Hindlimb muscle (tissue), 1 donor: ENCODE measurements around the gene PADI1. TPM values are rescaled to one million over a fixed set of nuclear protein-coding genes. Genes with fewer than 3 reads are reported as not detected.

Experiments
- DNase-seq: peaks from one replicate; pipeline ENCODE4 v3.0.0-alpha.2; 2013
- polyA plus RNA-seq: library from polyadenylated mRNA; unstranded; fragments of 120-200 nt; gene quantifications from one replicate; pipeline ENCODE4 v1.2.1, GENCODE V29; 2013; ENCODE audit not compliant: insufficient read length

Gene PADI1
- polyA plus RNA-seq, 1 donor = 0.31 TPM

- no peak for DNase-seq
These were observed 23.0 kb upstream of the PADI1 start for GRCh38 chr1:17181781-17182464.

DNA sequence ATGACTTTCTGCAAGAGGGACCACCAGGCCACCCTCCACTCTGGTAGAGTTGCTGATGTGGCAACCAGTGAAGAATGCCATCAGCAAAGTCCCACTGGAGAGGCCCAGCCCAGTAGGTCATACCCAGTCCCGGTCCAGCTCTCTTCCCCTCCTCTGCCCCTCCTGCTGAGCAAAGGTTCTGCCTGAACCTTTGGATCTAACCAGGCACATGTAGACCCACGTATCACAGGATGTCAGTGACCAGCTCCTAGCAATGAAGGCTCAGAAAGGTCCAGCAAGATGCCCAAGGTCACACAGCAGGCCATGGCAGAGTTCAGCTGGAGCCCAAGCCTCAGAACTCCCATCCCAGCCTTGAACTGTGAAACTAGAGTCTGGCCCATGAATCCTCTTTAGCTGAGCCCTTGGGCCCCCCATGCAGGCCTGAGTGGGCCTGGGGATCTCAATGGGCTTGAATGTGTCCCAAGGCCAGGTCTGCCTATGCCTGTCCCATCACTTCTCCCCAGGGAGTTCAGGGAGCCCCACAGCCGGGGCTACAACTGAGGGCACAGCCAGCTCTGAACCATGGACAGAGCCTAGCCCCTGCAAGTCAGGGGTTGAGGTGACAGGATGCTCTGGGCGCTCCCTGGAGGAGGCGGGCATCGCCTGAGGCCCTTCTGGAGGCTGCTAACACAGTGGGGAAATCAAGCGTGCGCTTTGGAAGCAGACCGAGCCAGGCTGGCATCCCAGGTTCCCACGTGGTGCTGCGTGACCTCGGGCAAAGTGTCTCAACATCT, 21.4 kb upstream of the PADI1 start:
- no peak for DNase-seq

GRCh38 chr1:17184161-17184665, 20.7 kb upstream of the PADI1 start:
- no peak for DNase-seq

- no peak for DNase-seq
These were observed 20.0 kb upstream of the PADI1 start for GRCh38 chr1:17184822-17185484.

GRCh38 chr1:17185485-17185860, 19.5 kb upstream of the PADI1 start:
- DNase-seq = no peak

DNA sequence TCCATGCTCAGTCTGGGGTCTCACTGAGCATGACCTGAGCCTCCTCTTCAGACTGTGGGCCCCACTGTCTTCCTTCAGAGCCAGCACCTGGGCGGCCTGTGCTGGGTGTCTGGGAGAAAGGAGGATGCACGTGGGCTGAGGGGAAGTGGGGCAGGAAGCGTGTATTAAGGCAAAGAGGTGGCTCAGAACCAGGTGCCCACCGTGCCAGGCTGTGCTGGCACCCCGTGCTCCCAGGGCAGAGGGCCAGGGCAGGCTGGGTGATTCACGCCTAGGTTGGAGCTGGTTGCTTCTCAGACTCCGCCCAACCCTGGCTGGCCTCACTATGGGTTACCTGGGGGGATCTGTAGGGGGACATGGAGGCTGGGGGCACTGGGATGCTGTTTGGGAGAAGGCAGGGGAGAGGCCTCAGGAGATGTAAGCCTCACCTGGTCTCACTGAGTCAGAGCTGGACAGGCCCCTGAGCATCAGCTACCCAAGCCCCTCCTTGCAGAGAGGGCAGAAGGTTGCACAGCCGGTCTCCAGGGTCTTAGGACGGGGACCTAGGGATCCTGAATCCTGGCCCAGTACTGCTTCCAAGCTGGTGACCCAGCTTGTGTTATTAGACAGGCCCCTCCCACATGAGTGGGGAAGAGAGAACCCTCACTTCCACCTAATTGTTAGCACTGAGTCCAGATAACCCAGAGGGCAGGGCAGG, 18.6 kb upstream of the PADI1 start:
- no peak for DNase-seq

DNA sequence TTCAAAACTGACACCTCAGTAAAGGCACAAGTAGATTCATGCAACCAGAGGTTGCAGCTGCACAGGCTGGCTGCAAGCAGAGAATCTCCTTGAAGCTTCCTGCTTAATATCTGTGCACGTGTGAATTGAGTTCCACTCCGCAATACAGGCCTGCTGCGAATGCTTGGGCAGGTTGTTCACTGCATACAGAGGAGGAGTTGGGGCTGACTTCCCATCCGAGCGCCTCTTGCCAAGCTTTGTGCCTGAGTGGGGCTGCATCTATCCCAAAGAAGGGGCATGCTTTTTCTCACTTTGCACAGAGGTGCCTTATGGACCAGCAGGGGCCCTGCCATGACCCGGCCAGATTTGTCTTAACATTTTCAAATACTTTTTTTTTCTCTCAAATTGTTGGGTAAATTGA, 17.9 kb upstream of the PADI1 start:
- no peak for DNase-seq

DNA sequence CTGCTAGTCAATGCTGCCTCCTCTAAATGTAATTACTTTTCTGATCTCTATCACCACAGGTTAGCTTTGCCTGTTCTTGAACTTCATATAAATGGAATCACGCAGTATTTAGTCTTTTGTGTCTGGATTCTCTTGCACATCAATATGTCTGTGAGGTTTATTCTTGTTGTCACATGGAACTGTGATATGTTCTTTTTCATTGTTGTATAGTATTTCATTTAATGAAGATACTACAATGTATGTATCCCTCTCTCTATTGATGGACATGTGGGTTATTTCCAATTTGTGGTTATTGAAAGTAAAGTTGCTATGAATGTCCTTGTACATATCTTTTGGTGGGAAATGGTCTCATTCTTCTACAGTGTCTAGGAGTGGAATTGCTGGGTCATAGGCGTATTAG, 16.7 kb upstream of the PADI1 start:
- DNase-seq = no peak

DNA sequence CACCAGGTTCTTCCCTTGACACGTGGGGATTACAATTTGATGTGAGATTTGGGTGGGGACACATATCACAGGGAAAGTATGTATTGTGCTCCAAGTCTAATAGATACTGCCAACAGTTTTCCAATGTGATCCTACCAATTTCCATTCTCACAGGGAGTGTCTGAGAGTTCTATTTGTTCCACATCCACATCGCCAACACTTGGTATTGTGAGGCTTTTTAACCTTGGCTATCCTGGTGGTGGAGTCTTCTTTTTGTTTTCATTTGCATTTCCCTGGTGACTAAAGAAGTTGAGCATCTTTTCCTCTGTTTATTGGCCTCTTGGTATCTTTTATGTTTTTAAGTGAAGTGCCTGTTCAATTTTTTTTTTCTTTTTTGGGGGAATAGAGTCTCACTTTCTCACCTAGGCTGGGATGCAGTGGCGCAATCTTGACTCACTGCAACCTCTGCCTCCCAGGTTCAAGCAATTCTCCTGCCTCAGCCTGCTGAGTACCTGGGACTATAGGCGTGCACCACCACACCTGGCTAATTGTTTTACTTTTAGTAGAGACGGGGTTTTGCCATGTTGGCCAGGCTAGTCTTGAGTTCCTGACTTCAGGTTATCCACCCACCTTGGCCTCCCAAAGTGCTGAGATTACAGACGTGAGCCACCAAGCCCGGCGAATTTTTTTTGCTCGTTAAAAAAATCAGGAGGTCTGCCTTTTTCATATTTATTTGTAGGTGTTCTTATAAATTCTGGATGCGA, 15.9 kb upstream of the PADI1 start:
- DNase-seq = no peak

DNA sequence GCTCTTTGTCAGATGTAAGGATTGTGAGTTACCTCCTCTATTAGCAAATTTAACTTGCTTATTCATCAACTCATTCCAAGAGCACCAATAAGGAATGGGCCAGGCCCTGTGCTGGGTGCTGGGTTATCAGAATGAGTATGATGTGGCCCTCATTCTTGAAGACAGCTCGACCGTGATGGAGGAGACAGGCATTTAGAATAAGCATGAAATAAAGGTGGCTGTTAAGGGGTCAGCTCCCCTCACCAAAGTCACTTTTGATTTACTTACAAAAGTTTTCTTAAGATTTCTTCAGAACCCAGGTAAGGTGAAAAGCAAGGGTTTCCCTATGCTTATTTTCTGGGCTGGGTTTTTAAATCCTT, 15.3 kb upstream of the PADI1 start:
- no peak for DNase-seq

DNA sequence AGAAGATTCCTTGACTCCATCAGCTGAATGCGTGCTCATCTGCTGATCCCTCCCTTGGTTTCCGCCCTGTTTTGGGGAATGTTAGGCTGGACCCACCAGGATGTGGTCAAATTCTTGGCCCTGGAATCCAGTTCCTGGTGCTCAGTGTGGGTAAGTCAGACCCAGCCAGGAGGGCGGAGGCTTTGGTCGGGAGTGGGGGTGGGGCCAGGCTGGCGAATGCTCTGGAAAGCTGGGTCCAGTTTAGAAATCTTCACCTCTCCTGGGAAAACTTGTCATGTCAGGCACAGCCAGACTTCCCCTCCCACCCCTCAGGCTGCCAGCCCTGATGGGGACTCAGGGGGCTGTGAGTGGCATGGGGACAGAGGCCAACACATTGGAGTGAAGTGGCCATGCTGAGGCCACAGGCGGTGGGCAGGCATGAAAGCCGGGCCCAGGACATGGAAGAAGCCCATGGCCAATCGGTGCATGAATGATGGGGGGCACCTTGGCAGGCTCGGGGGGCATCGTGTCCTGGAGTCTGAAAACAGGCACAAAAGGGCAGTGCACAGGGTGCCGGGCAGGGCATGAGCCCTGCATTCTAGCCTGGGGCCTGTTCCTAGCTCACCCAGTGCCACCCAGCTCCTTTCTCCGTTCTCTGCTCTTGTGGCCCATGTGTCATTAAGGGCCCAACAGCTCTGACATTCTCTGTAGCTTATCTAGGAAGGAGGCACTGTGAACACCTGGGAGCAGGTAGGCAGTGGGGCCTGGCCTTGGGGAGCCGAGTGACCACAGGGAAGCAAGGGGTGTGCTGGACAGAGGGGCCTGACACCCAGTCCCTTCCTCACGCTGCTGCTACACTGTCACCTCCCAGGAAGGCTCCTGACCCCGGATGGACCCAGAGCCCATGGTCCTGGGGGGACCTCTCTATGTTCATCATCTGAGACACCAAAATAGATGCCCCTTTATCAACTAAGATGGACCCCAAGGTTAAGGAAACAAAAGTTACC, 14.6 kb upstream of the PADI1 start:
- no peak for DNase-seq

GRCh38 chr1:17191990-17192242, 13.0 kb upstream of the PADI1 start:
- no peak for DNase-seq

GRCh38 chr1:17192394-17193221, 12.3 kb upstream of the PADI1 start:
- no peak for DNase-seq

DNA sequence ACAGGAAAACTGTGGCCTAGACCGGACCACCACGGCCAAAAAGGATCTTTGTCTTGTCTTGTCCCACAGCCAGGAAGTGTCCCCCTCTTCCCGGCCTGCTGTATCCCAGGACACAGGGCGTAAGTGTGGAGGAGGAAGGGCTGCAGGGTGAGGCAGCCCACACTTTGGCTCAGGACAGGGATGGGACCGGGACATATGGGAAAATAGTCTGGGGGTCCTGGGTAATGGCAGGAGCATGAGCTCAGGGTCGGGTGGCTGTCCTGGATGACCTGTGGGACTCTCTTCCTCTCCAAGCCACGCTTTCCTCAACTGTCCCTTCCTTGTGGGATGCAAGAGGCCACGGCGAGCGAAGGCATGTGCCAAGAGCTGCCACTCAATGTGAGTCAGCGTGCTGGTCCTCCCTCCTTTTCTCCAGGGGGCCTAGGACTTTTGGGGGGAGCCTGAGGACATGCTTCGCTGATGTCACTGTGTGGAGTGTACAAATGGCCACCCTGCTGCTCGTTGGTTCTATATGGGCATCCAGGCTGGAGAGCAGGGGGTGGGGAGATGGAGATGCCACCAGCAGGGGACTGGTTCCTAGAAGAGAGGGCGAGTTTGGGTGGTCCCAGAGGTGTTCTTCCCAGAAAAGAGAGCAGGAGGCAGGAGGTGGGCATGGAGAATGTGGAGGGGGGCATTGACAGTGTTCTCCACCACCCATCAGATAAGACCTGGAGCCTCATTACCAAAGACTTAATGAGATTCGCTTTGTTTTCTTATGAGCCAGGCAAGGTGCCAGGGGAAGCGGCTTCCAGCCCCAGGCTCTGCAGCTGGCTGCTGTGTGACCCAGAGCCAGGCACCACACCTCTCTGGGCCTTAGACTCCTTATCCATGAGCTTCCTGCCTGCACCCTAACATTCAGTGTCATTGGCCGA, 11.5 kb upstream of the PADI1 start:
- no peak for DNase-seq

- DNase-seq = no peak
These were observed 10.8 kb upstream of the PADI1 start for GRCh38 chr1:17194133-17194475.

DNA sequence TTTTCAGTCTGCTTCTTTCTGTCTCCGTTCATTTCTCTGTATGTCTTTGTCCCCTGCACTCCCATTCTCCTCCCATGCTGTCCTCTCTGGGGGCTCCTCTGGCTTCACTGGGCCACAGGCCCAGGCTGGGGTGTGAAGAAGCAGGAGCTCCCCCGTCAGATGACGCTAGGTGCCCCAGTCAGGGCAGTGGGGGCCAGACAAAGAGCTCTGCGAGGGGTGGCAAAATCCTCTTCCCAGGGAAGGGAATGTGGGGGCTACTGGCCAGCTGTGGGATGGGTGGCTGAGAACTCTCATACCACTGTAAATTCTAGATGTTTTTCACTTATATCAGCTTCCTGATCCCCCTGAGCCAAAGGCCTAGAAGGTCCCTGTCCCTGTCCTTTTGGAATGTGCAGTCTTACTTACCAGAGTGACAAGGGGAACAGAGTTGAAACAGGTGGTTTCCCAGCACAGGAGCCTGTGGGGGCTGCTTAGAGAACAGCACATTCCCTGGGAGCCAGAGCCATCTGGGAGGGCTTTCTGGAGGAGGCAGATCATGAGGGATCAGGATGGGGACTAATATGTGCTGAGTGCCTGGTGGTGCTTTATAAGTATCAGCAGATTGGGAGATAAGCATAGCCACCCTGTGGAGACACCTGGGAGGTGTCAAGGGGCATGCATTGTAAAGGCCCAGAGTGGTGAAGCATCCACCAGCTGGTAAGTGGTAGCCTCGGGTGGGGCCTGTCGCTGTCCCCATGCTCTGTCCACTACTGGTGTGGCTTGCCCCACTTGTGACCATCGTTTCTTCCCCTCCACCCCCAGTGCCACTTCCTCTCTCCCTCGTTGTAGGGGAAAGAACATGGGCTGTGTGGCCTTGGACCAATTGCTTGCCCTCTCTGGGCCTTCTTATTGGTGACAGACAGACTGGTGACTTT, 10.1 kb upstream of the PADI1 start:
- DNase-seq = no peak

DNA sequence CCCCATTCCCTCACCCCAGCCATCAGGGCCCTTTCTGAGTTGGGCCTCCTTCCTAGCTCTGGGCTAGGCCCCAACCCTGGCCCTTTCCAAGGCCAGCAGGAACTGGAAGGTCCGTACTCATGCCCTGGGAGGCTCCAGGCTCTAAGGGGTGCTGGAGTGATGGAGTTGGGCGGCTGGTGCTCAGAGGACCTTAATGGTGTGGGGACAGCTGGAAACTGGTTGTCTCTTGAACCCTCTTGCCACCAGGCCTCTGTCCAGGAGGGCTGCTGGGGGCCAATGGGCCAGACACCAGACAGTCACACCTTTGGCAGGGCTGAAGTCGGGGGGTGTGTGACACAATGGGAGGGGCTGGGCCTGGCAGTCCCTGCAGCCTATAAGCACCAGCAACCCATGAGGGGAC, 9.2 kb upstream of the PADI1 start:
- DNase-seq = no peak

- DNase-seq = no peak
These were observed 8.3 kb upstream of the PADI1 start for GRCh38 chr1:17196496-17197185.
